ENCODE measurements around the gene SMPD2.

DNA sequence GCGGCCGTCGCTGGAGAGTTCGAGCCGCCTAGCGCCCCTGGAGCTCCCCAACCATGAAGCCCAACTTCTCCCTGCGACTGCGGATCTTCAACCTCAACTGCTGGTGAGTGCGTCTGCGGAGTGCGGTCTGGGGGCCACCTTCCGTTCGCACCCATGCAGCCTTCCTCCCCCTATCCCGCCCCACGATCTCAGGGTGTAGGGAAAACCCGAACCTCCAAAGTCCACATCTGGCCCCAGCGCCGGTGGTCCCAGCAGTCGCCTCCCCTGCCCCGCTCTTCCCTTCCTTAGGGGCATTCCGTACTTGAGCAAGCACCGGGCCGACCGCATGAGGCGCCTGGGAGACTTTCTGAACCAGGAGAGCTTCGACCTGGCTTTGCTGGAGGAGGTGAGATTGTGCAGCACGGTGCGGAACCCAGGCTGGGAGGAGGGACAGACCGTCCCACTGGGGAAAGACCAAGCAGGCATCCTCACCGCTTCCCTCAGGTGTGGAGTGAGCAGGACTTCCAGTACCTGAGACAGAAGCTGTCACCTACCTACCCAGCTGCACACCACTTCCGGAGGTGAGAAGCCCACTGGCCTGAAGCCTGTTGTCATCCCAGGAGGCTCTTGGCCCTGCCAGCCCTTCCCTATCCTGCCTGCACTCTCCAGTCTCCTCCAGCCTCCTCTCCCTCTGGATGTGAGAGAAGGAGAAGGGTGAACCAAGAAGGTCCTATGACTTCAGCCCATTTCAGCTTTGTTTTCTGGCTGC lies 719 bp downstream of the SMPD2 start:
- TF ChIP-seq, protein P1, sequence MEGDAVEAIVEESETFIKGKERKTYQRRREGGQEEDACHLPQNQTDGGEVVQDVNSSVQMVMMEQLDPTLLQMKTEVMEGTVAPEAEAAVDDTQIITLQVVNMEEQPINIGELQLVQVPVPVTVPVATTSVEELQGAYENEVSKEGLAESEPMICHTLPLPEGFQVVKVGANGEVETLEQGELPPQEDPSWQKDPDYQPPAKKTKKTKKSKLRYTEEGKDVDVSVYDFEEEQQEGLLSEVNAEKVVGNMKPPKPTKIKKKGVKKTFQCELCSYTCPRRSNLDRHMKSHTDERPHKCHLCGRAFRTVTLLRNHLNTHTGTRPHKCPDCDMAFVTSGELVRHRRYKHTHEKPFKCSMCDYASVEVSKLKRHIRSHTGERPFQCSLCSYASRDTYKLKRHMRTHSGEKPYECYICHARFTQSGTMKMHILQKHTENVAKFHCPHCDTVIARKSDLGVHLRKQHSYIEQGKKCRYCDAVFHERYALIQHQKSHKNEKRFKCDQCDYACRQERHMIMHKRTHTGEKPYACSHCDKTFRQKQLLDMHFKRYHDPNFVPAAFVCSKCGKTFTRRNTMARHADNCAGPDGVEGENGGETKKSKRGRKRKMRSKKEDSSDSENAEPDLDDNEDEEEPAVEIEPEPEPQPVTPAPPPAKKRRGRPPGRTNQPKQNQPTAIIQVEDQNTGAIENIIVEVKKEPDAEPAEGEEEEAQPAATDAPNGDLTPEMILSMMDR (IDR thresholded peaks at IDR 0.05): no peak
- TF ChIP-seq POLR2A (IDR thresholded peaks at IDR 0.05): no peak

Measured in uterus (tissue), 2 donors.